Activated CD4-positive, alpha-beta T cell treated with anti-CD3 and anti-CD28 coated beads for 48 hours (primary cell): ENCODE results near the gene PDE6C.
"Not testable (repeated sequence)": the region's sequence is repeated elsewhere in the genome, so short reads cannot be mapped to it uniquely, and the experiment has no call there.

Source experiments
- DNase-seq: peaks from one replicate; pipeline ENCODE4 v3.0.0-alpha.2; 2020

The PDE6C gene

DNA sequence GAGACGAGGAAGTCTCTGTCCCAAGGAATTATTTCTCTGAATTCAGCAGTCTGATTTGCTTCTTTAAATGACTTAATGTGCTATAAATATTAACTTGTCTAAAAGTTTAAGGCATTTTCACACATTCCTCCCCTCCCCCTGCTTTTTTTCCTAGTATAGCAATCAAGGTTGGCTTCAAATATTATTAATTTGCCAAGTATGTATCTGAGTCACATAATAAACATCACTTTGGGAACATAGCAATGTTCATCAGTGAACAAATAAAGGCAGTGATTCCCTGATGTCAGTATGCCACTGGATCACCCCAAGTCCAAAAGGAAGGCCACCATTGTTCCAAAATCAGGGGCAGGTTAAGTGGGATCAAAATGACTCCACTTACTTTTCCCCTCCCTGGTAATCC, 40.5 kb downstream of the PDE6C start:
- DNase-seq: no peak

DNA sequence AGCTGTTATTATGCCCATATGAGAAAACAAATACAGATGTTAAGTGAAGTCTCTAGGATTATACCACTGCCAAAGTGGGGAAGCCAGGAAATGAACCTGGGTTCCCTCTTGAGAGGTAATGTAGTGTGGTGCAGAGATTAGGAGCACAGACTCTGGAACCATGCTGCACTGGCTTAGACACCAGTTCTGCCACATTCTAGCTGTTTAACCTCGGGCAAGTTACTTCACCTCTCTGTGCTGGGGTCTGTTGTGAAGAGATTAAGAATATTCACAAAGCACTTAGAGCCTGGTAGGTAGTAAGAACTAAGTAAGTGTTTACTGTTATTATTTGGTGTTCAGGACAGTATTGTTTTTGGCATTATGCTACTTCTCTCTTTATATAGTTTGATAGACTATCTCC, 41.9 kb downstream of the PDE6C start:
- no peak for DNase-seq

DNA sequence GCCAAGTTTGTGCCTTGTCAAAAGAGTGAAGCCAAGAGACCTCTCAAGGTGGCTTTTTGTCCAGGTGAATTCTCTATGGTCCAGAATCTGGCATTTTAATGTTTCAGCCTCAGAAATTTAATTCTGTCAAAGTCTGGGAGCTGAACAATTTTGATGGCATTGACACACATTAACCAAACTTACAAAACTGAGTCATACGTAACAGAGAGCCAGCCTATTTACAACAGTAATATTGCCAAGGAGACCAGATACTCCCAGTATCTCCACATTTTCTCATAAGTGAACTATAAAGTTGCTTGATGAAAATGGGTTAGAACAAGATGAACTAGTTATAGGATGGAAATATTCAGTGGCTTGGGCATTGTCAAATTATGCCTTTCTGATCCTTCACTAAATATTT, 43.8 kb downstream of the PDE6C start:
- DNase-seq: no peak

DNA sequence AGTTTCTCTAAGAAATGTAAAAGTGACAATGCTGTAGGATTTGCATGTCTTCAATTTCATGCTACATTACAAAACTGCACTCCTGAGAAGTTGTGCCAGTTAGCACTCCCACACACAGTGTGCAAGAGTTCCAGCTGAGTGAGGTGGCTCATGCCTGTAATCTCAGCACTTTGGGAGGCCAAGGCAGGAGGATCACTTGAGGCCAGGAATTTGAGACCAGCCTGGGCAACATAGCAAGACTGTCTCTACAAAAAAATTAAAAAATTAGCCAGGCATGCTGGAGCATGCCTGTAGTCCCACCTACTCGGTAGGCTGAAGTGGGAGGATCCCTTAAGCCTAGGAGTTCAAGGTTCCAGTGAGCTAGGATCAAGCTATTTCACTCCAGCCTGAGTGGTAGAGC, 45.4 kb downstream of the PDE6C start:
- DNase-seq: no peak

DNA sequence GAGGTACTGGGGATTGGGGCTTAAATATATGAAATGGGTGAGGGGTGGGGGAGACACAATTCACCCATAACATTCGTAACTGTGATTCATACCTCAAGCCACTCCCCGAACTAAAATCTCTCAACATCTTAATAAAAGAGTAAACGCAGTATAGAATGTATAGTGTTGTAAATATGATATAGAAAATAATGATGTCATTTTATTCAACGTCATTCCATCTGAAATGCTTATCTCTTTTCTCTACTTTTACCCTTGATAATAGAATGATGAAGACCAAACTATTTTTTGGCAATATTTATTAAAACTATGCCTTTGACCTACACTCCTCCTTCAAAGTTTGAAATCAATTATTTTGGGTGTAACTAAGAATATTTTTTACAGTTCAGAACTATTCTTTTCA, 53.7 kb downstream of the PDE6C start:
- DNase-seq: no peak

DNA sequence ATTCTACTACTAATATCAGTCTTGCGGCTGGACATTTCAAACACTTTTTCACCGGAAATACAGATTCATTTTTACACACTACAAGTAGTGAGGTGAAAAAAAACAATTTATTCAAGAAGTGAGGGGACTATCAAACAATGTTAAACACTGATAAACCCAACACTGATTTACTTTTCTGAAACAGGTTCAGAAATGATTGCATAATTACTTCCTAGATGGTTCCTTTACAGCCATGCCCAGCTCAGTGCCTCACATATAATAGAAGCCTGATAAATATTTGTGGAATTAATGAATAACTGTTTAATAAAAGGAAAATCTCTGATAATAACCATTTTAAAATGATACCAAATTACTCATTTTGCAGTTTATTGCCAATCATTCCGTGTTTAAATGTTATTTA, 55.5 kb downstream of the PDE6C start:
- no peak for DNase-seq

DNA sequence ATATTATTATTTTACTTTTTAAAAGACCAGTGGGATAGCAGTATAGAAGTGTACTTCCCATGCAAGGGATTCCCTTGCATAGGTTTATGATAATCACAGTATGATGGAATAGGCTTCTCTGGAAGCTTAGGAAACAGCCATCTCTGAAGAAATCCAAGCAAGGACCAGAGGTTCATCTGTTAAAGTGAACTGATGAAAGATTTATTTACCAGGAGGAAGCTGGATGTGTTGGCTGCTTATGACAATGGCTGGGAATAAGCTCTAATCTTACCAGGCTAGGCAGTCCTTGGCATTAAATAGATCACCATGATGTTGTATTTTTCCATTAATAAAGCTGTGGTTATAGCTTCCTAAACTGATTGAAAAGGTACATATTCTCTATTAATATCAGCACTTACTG, 58.0 kb downstream of the PDE6C start:
- DNase-seq: no peak

DNA sequence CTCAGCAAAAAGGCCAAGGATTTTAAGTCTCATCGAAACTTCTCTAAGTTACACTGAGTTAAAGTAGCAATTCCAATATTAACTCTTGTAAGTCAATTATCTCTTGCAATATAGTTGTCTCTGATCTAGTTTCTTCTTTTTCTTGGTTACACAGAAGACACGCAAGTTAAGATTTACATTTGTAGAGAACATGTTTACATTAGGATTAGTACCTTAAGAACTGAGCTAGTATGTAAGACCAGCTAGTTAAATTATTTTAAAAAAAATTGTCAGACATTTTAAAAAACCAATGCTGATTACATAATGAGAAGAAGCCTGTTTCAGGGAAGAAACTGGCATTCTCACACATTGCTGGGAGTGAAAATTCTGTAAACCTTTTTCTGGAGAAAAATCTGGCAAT, 58.7 kb downstream of the PDE6C start:
- no peak for DNase-seq

DNA sequence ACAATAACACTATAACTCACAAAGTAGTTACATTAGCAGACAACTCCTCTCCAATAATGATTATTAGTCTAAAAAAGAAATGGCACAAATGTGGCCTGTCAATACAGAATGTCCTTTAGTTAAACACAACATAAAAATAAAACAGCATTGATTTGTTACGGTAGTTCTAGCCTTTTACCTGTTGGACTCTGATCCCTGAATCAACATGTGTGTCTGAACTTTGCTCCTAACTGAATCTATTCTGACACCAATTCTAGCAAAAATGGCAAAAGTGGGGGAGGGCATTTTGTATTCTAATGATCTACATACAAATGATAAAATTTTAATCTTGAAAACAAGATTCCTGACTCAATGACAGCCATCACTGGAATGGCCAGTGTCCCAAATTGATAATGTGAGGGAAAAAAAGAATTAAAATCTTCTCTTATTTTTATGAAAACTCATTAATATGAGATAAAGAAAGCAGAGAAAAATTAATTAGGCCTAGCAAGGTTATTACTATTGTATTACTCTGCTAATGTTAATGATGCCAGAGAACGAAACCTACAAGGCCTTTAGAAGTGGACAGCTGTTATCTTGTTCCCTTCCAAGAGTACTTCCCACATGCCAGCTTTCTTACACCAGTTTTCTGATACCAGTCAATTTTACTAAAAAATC, 59.8 kb downstream of the PDE6C start:
- no peak for DNase-seq

DNA sequence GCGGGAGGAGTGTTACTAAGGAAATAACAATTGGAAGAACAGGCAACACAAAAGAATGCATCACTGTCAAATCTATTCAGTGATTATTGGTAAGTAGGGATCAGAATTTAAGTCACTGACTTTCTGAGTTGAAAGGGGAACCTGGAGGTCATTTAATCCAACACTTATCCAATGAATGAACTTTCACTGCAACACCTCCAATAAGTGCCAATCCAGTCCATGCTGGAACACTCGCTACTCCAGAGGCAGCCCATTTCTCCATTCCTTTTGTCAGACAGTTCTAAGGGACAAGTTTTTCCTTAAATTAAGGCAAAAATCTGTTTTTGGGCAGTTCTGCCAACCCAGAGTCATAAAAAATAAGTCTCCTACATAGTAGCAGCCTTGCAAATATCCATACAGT, 60.6 kb downstream of the PDE6C start:
- DNase-seq: no peak

DNA sequence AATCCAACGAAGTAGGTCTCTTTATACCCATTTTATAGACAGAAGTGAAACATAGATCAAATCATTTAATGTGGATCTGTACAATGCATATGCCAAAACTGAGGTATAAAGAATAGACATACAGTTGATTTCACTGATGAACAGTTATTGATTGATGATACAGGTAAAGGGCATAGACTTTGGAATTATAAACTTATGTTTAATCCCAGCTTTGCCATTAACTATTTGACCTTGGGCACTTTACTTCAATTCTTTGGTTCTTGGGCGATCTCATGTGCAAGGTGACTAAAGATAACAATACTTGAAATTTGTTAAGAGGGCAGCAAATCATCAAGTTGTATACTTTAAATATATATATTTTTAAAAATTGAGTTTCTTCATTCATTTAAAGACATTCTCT, 61.5 kb downstream of the PDE6C start:
- no peak for DNase-seq

DNA sequence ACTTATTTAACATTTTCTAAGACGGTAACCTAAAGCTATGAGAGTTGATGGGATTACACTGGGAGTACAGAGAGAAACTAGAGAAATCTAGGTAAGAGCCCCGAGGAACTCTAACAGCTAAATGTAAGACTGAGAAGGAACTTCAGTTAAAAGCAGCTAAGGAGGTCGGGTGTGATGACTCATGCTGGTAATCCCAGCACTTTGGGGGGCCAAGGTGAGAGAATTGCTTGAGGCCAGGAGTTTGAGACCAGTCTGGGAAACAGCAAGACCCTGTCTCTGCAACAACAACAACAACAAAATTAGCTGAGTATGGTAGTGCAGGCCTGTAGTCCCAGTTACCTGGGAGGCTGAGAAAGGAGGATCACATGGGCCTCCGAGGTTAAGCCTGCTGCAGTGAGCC, 66.0 kb downstream of the PDE6C start:
- no peak for DNase-seq

DNA sequence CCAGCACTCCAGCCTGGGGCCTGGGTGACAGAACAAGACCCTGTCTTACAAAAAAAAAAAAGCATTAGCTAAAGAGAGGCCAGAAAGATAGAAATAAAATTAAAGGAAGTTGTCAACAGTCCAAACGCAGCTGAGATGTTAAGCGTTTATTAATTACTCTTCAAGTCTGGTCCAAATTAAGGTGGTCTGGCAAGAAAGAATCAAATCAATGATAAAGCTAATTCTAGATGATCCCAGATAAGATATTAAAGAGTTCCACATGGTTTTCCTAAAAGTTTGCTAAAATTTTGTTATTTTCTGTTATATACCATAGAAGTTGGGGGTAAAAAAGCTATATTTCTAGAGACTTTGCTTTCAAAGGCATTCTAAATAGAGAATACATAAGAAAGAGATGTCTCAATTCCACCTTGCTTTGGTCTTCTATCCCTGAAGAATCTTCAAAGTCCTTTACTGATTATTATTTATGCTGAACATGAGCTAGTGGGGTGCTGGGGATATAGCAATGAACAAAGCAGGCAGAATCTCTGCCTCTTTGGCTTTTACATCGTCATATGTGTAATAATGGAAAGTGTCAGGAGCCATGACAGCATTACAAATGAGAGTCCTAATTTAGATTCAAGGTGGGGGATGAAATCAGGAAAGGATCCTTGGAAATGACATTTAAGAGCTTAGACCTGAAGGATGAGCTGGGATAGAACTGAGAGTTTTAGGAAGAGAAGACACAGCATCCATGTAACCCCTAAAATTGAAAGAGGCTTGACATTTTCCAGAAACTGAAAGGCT, 66.7 kb downstream of the PDE6C start:
- DNase-seq: no peak

DNA sequence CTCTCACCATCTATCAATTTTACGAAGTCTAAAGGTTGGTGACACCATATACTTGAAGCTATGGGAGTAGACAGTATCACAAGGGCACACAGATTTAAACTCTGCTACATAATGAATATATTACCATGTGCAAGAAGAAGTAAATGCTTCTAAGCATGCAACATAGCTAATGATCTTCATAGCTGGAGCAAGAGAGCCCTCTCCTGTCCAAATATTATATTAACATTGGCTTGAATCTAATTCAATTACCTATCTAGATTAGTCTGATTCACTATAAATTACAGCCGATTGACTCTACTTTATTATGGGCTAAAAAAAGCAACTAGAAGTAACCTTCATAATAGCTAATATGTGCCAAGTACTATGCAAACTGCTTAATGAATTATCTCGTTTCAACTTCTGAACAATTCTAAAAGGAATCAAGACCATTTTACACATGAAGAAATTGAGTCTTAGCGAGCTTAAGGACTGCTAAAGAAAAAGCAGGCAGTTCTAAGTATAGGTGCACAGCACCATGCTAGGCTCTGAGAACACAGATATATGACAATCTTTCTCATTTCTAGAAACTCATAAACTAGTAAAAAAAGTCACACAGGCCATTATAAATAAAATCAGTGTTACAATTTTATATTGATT, 68.2 kb downstream of the PDE6C start:
- DNase-seq: no peak

DNA sequence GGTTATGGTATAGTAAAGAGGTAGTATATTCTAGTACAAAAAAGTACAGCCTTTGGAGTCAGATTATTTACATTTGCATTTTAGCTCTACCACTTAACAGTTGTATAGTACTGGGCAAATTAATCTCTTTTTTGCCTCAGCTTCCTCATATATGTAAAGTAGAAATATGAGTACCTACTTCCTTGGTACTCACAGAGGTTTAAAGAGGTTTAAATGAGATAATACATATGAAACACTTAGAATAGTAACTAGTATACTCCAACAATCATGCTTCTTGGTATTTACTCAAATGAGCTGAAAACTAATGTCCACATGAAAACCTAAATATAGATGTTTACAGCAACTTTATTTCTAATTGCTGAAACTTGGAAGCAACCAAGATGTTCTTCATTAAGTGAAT, 75.4 kb downstream of the PDE6C start:
- no peak for DNase-seq

DNA sequence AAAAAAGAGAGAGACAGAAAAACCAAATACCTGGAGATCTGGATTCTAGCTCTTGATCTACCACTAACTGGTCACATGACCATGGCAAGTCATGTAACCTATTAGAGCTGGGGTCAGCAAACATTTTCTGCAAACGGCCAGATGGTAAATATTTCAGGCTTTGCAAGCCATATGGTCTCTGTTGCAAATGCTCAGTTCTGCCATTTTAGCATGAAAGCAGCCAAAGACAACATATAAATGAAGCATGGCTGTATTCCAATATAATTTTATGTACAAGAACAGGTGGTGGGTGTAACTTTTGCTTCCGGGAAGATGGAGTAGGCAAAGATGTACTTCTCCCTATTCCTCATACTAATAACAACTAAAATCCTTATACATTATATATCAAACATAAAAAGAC, 83.4 kb downstream of the PDE6C start:
- no peak for DNase-seq

DNA sequence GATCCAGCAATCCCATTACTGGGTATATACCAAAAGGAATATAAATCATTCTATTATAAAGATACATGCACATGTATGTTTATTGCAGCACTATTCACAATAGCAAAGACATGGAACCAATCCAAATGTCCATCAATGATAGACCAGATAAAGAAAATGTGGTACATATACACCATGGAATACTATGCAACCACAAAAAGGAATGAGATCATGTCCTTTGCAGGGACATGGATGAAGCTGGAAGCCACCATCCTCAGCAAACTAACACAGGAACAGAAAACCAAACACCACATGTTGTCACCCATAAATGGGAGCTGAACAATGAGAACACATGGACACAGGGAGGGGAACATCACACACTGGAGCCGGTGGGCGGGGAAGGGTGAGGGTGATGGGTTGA, 84.2 kb downstream of the PDE6C start:
- DNase-seq: not testable (repeated sequence)

DNA sequence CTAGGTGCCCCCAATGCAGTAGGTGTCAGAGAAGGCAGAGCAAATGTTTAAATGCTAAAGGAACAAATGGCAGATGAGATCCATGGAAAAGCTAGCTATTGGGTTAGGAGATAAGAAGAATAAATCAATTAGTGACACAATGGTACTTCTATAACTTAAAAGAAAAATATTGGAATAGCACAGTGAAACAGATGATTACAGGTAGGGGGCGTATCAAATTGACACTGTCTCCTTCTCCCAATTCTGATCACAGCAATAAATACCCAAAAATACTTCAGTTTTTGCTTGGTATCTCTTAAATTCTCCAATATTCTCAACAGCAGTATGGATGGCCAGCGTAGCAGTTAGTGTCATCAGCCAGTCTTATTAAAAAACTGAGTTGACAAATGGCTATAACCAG, 84.9 kb downstream of the PDE6C start:
- DNase-seq: no peak

DNA sequence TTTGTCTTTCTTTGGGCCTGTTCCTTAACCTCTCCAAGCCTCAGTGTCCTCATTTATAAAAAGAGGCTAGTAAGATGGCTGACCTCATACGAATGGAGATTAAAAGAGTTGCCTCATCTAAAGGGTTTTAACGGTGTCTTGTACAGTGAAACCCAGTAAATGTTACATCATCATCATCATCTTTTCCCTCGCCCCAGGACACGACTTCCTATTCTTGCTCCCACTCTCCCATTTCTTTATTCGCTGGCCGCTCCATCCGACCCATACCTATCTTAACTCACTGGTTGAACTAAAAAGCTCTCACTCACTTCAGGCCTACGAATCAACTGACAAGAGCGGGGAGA, 89.5 kb downstream of the PDE6C start:
- no peak for DNase-seq

DNA sequence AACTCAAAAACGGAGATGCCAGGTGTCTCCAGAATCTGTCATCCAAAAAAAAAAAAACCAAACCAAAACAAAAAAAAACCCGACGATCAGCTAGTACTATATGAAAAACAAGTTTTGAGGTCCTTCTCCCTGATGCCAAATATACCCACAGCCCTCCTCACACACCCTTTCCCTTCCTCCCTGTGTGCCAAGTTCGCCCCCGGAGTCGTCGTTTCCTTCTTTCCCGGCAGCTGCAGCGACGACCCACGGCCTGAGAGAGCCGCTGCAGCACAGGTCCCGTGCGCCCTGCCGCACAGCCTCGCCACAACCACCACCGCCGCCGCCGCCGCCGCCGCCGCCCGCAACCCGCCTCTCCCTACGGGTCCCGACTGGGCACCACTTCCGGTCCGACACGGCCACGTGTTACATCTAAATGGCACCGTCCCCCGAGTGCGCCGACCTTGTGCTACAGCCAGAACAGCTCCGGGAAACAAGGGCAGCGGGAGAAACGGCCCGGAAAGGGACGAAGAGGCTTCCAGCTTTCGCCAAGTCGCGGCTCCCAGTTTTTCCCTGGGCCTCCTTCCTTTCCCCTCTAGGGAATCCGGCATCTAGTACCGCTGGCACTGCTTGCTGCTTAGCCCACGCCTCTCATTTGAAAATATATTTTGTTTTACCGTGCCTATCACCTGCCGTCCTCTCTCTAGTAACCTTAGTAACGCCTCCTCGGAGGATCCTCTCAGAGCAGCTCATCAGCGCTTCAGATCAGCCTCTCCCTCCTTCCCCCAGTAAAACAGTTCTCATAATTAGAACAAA, 90.1 kb downstream of the PDE6C start, which contains the start of gene FRA10AC1:
Gene FRA10AC1 (minus strand): TSS at position 383 of the 792 bp plus-strand sequence. CDS start 2,486 bp downstream, outside the sequence.
- peak; percentile 92 for DNase-seq

DNA sequence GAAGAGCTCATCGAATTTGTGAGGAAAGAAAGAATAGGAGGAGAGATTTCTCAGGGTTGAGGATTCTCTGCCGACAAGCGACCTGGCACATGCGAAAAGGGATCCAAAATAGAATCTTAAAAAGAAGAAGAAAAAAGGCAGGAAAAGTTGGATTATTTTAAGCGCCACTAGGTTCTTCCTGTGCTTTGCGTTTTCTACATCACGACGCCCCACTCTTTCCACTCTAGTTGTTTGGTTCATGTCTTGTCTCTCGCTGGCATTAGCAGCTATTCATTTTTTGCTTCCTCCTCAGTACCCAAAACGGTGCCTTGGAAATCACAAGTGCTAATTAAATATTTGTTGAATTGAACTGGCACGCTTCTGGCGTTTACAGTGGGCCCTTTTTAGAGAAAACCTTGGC, 90.7 kb downstream of the PDE6C start:
- no peak for DNase-seq

DNA sequence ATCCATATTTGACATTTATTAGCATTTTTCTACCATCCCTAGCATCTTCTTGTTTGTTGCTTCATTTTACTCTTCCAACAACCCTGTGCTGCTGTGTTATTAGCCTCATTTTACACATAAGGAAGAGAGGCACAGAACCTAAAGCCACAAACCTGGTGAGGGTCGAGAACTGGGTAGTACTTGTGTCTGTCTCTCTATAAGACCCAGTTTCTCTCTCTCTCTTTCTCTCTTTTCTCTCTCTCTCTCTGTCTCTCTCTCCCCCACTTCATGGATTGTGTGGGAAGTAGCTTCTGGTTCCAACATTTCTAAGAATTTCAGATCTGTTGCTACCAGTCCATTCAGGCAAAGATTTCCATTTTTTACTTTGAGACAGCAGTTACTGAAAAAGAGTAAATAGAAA, 91.5 kb downstream of the PDE6C start:
- no peak for DNase-seq

DNA sequence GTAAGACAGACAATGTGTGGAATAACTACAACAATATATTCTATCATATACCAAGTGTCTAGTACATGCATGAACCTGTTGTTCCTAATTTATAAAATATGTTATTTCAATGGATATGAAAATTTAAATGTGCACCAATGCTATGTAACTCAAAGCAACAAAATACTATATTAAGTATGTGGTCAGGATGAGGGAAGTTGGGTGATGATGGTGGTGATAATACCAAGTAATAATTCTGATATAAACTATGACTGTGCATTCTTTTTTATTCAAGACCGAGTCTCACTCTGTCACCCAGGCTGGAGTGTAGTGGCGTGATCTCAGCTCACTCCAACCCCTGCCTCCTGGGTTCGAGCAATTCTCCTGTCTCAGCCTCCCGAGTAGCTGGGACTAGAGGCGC, 92.1 kb downstream of the PDE6C start:
- DNase-seq: no peak

DNA sequence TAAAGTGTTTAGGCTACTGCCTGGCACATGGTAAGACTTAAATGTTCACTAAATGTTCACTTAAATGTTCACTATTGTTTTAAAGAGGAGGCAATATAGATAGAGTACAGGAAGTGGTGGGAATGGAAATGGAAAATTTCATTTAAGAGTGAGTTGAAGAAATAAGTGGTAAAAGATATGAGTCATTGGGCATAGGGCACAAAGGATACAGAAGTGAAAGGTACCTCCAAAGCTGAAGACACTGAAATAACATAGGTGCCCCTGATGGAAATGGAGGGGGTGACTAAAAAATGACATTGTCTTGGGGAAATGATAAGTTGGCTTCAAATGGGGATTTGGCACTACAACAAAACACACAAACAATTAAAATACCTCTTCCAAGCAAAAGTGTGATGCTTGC, 95.3 kb downstream of the PDE6C start:
- no peak for DNase-seq
